ENCODE data around the gene PHKA1.
"Not testable (repeated sequence)": the region's sequence is repeated elsewhere in the genome, so short reads cannot be mapped to it uniquely, and the experiment has no call there.

Gene PHKA1

GRCh38 chrX:72569786-72570185 is 144.3 kb downstream of the PHKA1 start:
- peaks cover 4% of the 10 kb centered on the region for H3K36me3 ChIP-seq (replicated peaks; ENCODE audit: insufficient read depth, low read length)
- H3K9me3 ChIP-seq (replicated peaks; ENCODE audit: insufficient read depth, low read length): no peaks in the 10 kb centered on the region
- no peak overlapping the region for H3K4me3 ChIP-seq (ENCODE audit: low read length)
- H3K4me2 ChIP-seq (ENCODE audit: low read depth, low read length): no peak overlapping the region
- H3K9me2 ChIP-seq (replicated peaks; ENCODE audit: insufficient read depth, low read length): no peaks in the 10 kb centered on the region
- H3K79me2 ChIP-seq (ENCODE audit: low read length): peaks cover 14% of the 10 kb centered on the region
- H2AFZ ChIP-seq (ENCODE audit: low read length): no peak overlapping the region
- H3K27me3 ChIP-seq (replicated peaks; ENCODE audit: insufficient read depth, low read length): no peaks in the 10 kb centered on the region
- H4K20me1 ChIP-seq (ENCODE audit: insufficient read depth, low read length): no peaks in the 10 kb centered on the region
- TF ChIP-seq EZH2phosphoT487 (IDR thresholded peaks at IDR 0.05; ENCODE audit: low read length): no peak
- no peak for TF ChIP-seq CTCF (IDR thresholded peaks at IDR 0.05; ENCODE audit: low read length)
- TF ChIP-seq EZH2 (optimal IDR thresholded peaks at IDR 0.05; ENCODE audit: low read depth, low read length): no peak
- H3F3A ChIP-seq (ENCODE audit: insufficient read depth, low read length): no peaks in the 10 kb centered on the region
- H3K27ac ChIP-seq (ENCODE audit: low read length): no peak overlapping the region
- H3K9ac ChIP-seq (ENCODE audit: low read length): no peak overlapping the region
- no peaks in the 10 kb centered on the region for H3K4me1 ChIP-seq (ENCODE audit: low read length)
- DNase-seq: no peak

DNA sequence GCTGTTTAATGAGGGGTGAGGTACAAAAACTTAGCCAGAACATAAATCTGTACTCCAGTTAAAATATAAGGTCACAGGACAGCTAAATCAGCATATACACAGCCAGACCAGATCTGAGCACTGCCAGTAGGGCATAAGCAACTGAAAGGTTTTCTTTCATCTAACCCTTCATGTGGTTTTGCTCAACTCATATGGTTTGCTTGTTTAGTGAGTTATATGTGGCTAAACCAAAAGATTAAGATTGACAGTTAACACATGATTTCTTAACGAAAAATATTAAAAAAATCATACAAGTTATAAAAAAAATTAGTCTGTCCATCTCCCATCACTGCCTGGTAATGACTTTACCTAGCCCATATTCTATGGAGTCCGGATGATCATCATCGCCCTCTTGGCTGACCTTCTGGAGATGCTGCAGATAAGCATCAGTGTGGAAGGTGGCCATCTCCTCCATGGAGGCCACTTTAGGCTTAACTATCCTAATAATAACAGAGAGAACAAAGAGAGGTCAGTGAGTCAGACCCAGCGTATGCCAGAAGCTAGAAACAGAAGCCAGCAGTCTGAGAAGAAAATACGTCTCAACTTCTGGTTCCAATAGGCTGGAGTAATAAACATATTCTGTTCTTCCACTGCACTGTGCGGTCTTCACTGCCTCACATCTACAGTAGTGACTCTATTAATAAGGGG is 145.6 kb downstream of the PHKA1 start:
- Histone ChIP-seq H3K9me2 (replicated peaks; ENCODE audit: insufficient read depth, low read length) (no peaks in the 10 kb centered on the region), H3K4me1 (ENCODE audit: low read length) (no peaks in the 10 kb centered on the region), H3K9ac (ENCODE audit: low read length) (no peak overlapping the region), H3F3A (ENCODE audit: insufficient read depth, low read length) (no peaks in the 10 kb centered on the region), H3K9me3 (replicated peaks; ENCODE audit: insufficient read depth, low read length) (no peaks in the 10 kb centered on the region), H3K4me3 (ENCODE audit: low read length) (no peak overlapping the region), H3K79me2 (ENCODE audit: low read length) (peaks cover 14% of the 10 kb centered on the region), H3K27ac (ENCODE audit: low read length) (no peak overlapping the region), H4K20me1 (ENCODE audit: insufficient read depth, low read length) (no peaks in the 10 kb centered on the region), H3K36me3 (replicated peaks; ENCODE audit: insufficient read depth, low read length) (peaks cover 4% of the 10 kb centered on the region), H3K27me3 (replicated peaks; ENCODE audit: insufficient read depth, low read length) (no peaks in the 10 kb centered on the region), H3K4me2 (ENCODE audit: low read depth, low read length) (no peak overlapping the region), H2AFZ (ENCODE audit: low read length) (no peak overlapping the region)
- no peak for DNase-seq
- TF ChIP-seq EZH2 (optimal IDR thresholded peaks at IDR 0.05; ENCODE audit: low read depth, low read length): no peak
- no peak for TF ChIP-seq CTCF (IDR thresholded peaks at IDR 0.05; ENCODE audit: low read length)
- no peak for TF ChIP-seq EZH2phosphoT487 (IDR thresholded peaks at IDR 0.05; ENCODE audit: low read length)

- Histone ChIP-seq H3K4me1 (ENCODE audit: low read length) (no peaks in the 10 kb centered on the region), H3K79me2 (ENCODE audit: low read length) (peaks cover 3% of the 10 kb centered on the region; the same call in 1 of the 2 replicates), H3K9ac (ENCODE audit: low read length) (no peak overlapping the region), H3F3A (ENCODE audit: insufficient read depth, low read length) (no peaks in the 10 kb centered on the region), H3K36me3 (replicated peaks; ENCODE audit: insufficient read depth, low read length) (peaks cover 4% of the 10 kb centered on the region), H3K27ac (ENCODE audit: low read length) (no peak overlapping the region), H3K9me3 (replicated peaks; ENCODE audit: insufficient read depth, low read length) (no peaks in the 10 kb centered on the region), H3K4me3 (ENCODE audit: low read length) (no peak overlapping the region), H3K4me2 (ENCODE audit: low read depth, low read length) (no peak overlapping the region), H3K9me2 (replicated peaks; ENCODE audit: insufficient read depth, low read length) (no peaks in the 10 kb centered on the region), H3K27me3 (replicated peaks; ENCODE audit: insufficient read depth, low read length) (no peaks in the 10 kb centered on the region), H4K20me1 (ENCODE audit: insufficient read depth, low read length) (no peaks in the 10 kb centered on the region), H2AFZ (ENCODE audit: low read length) (no peak overlapping the region)
- no peak for TF ChIP-seq EZH2phosphoT487 (IDR thresholded peaks at IDR 0.05; ENCODE audit: low read length)
- TF ChIP-seq CTCF (IDR thresholded peaks at IDR 0.05; ENCODE audit: low read length): no peak
- TF ChIP-seq EZH2 (optimal IDR thresholded peaks at IDR 0.05; ENCODE audit: low read depth, low read length): no peak
- no peak for DNase-seq
These were observed 147.7 kb downstream of the PHKA1 start for GRCh38 chrX:72566448-72566847.

GRCh38 chrX:72559655-72560054 is 154.5 kb downstream of the PHKA1 start:
- not testable (repeated sequence) for H3K27me3 ChIP-seq (replicated peaks; ENCODE audit: insufficient read depth, low read length); H3K4me2 ChIP-seq (ENCODE audit: low read depth, low read length); H3K27ac ChIP-seq (ENCODE audit: low read length); H3K36me3 ChIP-seq (replicated peaks; ENCODE audit: insufficient read depth, low read length); H2AFZ ChIP-seq (ENCODE audit: low read length); H3K9me2 ChIP-seq (replicated peaks; ENCODE audit: insufficient read depth, low read length); H3K9ac ChIP-seq (ENCODE audit: low read length); H4K20me1 ChIP-seq (ENCODE audit: insufficient read depth, low read length); H3K4me1 ChIP-seq (ENCODE audit: low read length); H3K9me3 ChIP-seq (replicated peaks; ENCODE audit: insufficient read depth, low read length); DNase-seq; H3F3A ChIP-seq (ENCODE audit: insufficient read depth, low read length); H3K79me2 ChIP-seq (ENCODE audit: low read length); H3K4me3 ChIP-seq (ENCODE audit: low read length)
